H1 (cell line): ENCODE data around the gene LRP1. TPM values are rescaled to one million over a fixed set of nuclear protein-coding genes. Genes with fewer than 3 reads are reported as not detected.
A peak's percentile ranks its signal among the peaks of the same experiment; 100 is the strongest.

Experiments
- CTCF ChIA-PET: fragments of 300-600 bp; sonication (Branson Sonifier 250); formaldehyde crosslinking; loops from one replicate; lab custom pipeline; 2021; ENCODE audit not compliant: partially characterized antibody; lab: Charles Lee
- POLR2A ChIA-PET: fragments of 300-600 bp; sonication (Branson Sonifier 250); formaldehyde crosslinking; loops from one replicate; lab custom pipeline; 2021; ENCODE audit warnings: inconsistent platforms; ENCODE audit not compliant: partially characterized antibody; lab: Charles Lee
- DNase-seq, 2 experiments: peaks; one replicate each; pipeline versions ENCODE4 v3.0.0 to v3.0.0-alpha.2; 2010 to 2022; ENCODE audit warnings: low spot score in 2 of 2, low read depth in 1 of 2, mixed read lengths in 1 of 2
- FAIRE-seq: peaks from 2 replicates; lab custom pipeline; 2011; peaks lifted over from hg19 to GRCh38; lab: Jason Lieb, UNC
- H2AFZ ChIP-seq: 2 replicates; pipeline ENCODE4 v1.8.1; 2012; ENCODE audit warnings: low read length, inconsistent platforms
- H2AK5ac ChIP-seq: 2 replicates; pipeline ENCODE4 v1.6.1; 2013; ENCODE audit warnings: low read depth, low read length
- H2BK120ac ChIP-seq: replicated peaks from 2 replicates; pipeline ENCODE3; 2013; ENCODE audit warnings: low read depth, low read length, inconsistent platforms
- H2BK12ac ChIP-seq: 2 replicates; pipeline ENCODE4 v1.6.1; 2013; ENCODE audit warnings: low read depth, low read length
- H2BK15ac ChIP-seq: 2 replicates; pipeline ENCODE4 v1.6.1; 2013; ENCODE audit warnings: low read length
- H2BK20ac ChIP-seq: 2 replicates; pipeline ENCODE4 v1.6.1; 2013; ENCODE audit warnings: low read length
- H2BK5ac ChIP-seq: 2 replicates; pipeline ENCODE4 v1.6.1; 2013; ENCODE audit warnings: low read depth, low read length
- H3K14ac ChIP-seq: 2 replicates; pipeline ENCODE4 v1.6.1; 2013; ENCODE audit warnings: inconsistent platforms; ENCODE audit not compliant: insufficient read length
- H3K18ac ChIP-seq: 2 replicates; pipeline ENCODE4 v1.6.1; 2013; ENCODE audit warnings: low read length; ENCODE audit errors: extremely low read depth
- H3K23ac ChIP-seq: 2 replicates; pipeline ENCODE4 v1.6.1; 2013; ENCODE audit warnings: inconsistent platforms; ENCODE audit not compliant: insufficient read length
- H3K23me2 ChIP-seq: 2 replicates; pipeline ENCODE4 v1.6.1; 2013; ENCODE audit warnings: low read depth, low read length
- H3K27ac ChIP-seq: 2 replicates; pipeline ENCODE4 v1.6.1; 2011; ENCODE audit warnings: low read depth, low read length, inconsistent platforms
- H3K27me3 ChIP-seq, 4 experiments: replicated peaks in 1 of 4; 1 replicate in 1 of 4; 2 replicates in 3 of 4; pipeline versions ENCODE4 v1.6.1 to v1.8.1; 2011 to 2013; ENCODE audit warnings: low read length in 3 of 4, mild to moderate bottlenecking in 3 of 4, inconsistent platforms in 2 of 4, mixed read lengths in 2 of 4, moderate library complexity in 1 of 4; ENCODE audit not compliant: control insufficient read depth in 3 of 4, insufficient read depth in 3 of 4; ENCODE audit errors: extremely low read depth in 1 of 4
- H3K36me3 ChIP-seq, 4 experiments: 2 replicates each; pipeline versions ENCODE4 v1.6.1 to v1.8.1; 2011 to 2013; ENCODE audit warnings: mild to moderate bottlenecking in 4 of 4, low read length in 3 of 4, moderate library complexity in 2 of 4, control low read depth in 1 of 4, inconsistent platforms in 1 of 4; ENCODE audit not compliant: insufficient read depth in 4 of 4, control insufficient read depth in 2 of 4
- H3K4ac ChIP-seq: replicated peaks from 2 replicates; pipeline ENCODE3; 2013; ENCODE audit warnings: low read length, low read depth, mixed read lengths, inconsistent platforms; ENCODE audit not compliant: insufficient read length
- H3K4me1 ChIP-seq, 4 experiments: replicated peaks in 1 of 4; 1 replicate in 1 of 4; 2 replicates in 3 of 4; pipeline versions ENCODE4 v1.6.1 to v1.8.1; 2011 to 2013; ENCODE audit warnings: low read length in 3 of 4, inconsistent platforms in 2 of 4, mixed read lengths in 1 of 4; ENCODE audit not compliant: insufficient read depth in 4 of 4, control insufficient read depth in 3 of 4
- H3K4me2 ChIP-seq, 2 experiments: 2 replicates each; pipeline versions ENCODE4 v1.6.1 to v1.8.1; 2011 to 2013; ENCODE audit warnings: low read depth in 2 of 2, low read length in 2 of 2, control low read depth in 1 of 2, inconsistent platforms in 1 of 2, mild to moderate bottlenecking in 1 of 2; ENCODE audit not compliant: insufficient read depth in 1 of 2
- H3K4me3 ChIP-seq, 4 experiments: fragments of 200-600, 300-600 bp in 1 of 4; sonication (generic), shearing (Covaris generic), sonication (Bioruptor Twin) in 1 of 4; 2 replicates each; pipeline versions ENCODE4 v1.5.1 to v1.8.1; 2011 to 2016; ENCODE audit warnings: low read length in 4 of 4, low read depth in 3 of 4, control low read depth in 2 of 4, inconsistent platforms in 2 of 4, mild to moderate bottlenecking in 2 of 4, mixed read lengths in 1 of 4, moderate library complexity in 1 of 4; ENCODE audit not compliant: insufficient read depth in 2 of 4; ENCODE audit errors: extremely low read depth in 1 of 4
- H3K56ac ChIP-seq: replicated peaks from 2 replicates; pipeline ENCODE3; 2013; ENCODE audit warnings: low read depth, mild to moderate bottlenecking, mixed read lengths, low read length, inconsistent platforms; ENCODE audit not compliant: insufficient read length
- H3K79me1 ChIP-seq: 2 replicates; pipeline ENCODE4 v1.6.1; 2013; ENCODE audit warnings: low read depth, low read length, control low read depth
- H3K79me2 ChIP-seq, 2 experiments: 2 replicates each; pipeline versions ENCODE4 v1.6.1 to v1.8.1; 2012 to 2013; ENCODE audit warnings: low read length in 2 of 2, mild to moderate bottlenecking in 2 of 2, inconsistent platforms in 1 of 2; ENCODE audit not compliant: insufficient read depth in 2 of 2, control insufficient read depth in 1 of 2
- H3K9ac ChIP-seq, 4 experiments: replicated peaks in 1 of 4; 1 replicate in 1 of 4; 2 replicates in 3 of 4; pipeline versions ENCODE4 v1.6.1 to v1.8.1; 2011 to 2013; ENCODE audit warnings: low read depth in 3 of 4, low read length in 3 of 4, control low read depth in 2 of 4, mild to moderate bottlenecking in 2 of 4, moderate library complexity in 2 of 4, inconsistent platforms in 1 of 4; ENCODE audit errors: extremely low read depth in 1 of 4
- H3K9me3 ChIP-seq, 2 experiments: 2 replicates each; pipeline versions ENCODE4 v1.6.1 to v1.8.1; 2012 to 2013; ENCODE audit warnings: mild to moderate bottlenecking in 2 of 2, moderate library complexity in 2 of 2, control low read depth in 1 of 2, inconsistent platforms in 1 of 2, low read depth in 1 of 2, low read length in 1 of 2, mixed read lengths in 1 of 2; ENCODE audit not compliant: insufficient read depth in 2 of 2
- H4K20me1 ChIP-seq, 2 experiments: replicated peaks in 1 of 2; 2 replicates each; pipeline versions ENCODE3 to v1.8.1; 2011 to 2013; ENCODE audit warnings: inconsistent platforms in 2 of 2, low read length in 2 of 2, mild to moderate bottlenecking in 1 of 2; ENCODE audit not compliant: insufficient read depth in 2 of 2, control insufficient read depth in 1 of 2
- H4K5ac ChIP-seq: 2 replicates; pipeline ENCODE4 v1.6.1; 2013; ENCODE audit warnings: low read length, low read depth, mixed read lengths, inconsistent platforms; ENCODE audit not compliant: insufficient read length
- H4K8ac ChIP-seq: 2 replicates; pipeline ENCODE4 v1.8.0; 2013; ENCODE audit warnings: mild to moderate bottlenecking, moderate library complexity, low read length, inconsistent platforms; ENCODE audit not compliant: insufficient read depth; ENCODE audit errors: extremely low read depth
- H4K91ac ChIP-seq: replicated peaks from 2 replicates; pipeline ENCODE3; 2013; ENCODE audit warnings: low read length, mixed read lengths, inconsistent platforms; ENCODE audit not compliant: insufficient read length
- CTBP2 ChIP-seq: IDR thresholded peaks from 2 replicates; pipeline ENCODE4 v1.7.0; 2011; ENCODE audit warnings: borderline replicate concordance, mild to moderate bottlenecking, moderate library complexity, mixed read lengths, low read length; ENCODE audit not compliant: insufficient read depth, insufficient read length
- NANOG ChIP-seq: IDR thresholded peaks from 2 replicates; pipeline ENCODE4 v1.6.1; 2011; ENCODE audit warnings: low read length, low read depth, mild to moderate bottlenecking, inconsistent platforms; ENCODE audit not compliant: insufficient read depth, poor library complexity, severe bottlenecking
- RAD21 ChIP-seq, 2 experiments: IDR thresholded peaks in 1 of 2; conservative IDR thresholded peaks in 1 of 2; 2 replicates each; pipeline ENCODE4 v1.6.1; 2011; ENCODE audit warnings: low read depth in 2 of 2, low read length in 2 of 2, improper control_type of control experiment in 1 of 2, inconsistent platforms in 1 of 2, mild to moderate bottlenecking in 1 of 2, moderate library complexity in 1 of 2
- RNF2 ChIP-seq: fragments of 200-900, 300-1000 bp; sonication (generic); IDR thresholded peaks from 2 replicates; pipeline ENCODE4 v1.7.1; 2016; ENCODE audit warnings: borderline replicate concordance, low read depth, mild to moderate bottlenecking, antibody characterized with exemption, low read length; ENCODE audit not compliant: poor library complexity, severe bottlenecking; ENCODE audit errors: missing control alignments
- SAP30 ChIP-seq: fragments of 300-600 bp; sonication (generic); IDR thresholded peaks from 2 replicates; pipeline ENCODE4 v1.7.1; 2012; ENCODE audit warnings: low read length, moderate library complexity, mild to moderate bottlenecking, inconsistent platforms; ENCODE audit not compliant: insufficient read depth, insufficient replicate concordance
- SUZ12 ChIP-seq: fragments of 200-600 bp; sonication (generic); IDR thresholded peaks from 2 replicates; pipeline ENCODE4 v1.6.1; 2012; ENCODE audit warnings: mild to moderate bottlenecking, inconsistent platforms, low read length, moderate library complexity, mixed read lengths
- WGBS, 2 experiments: shearing (Covaris generic) in 1 of 2; methylation state at CpG; one replicate each; pipeline versions ENCODE4 v1.1.6 to v1.1.7; 2013 to 2015; ENCODE audit warnings: low lambda C conversion rate in 2 of 2, mixed read lengths in 2 of 2, inconsistent platforms in 1 of 2, low coverage in 1 of 2, missing lambda C conversion rate in 1 of 2; ENCODE audit not compliant: insufficient replicate concordance in 2 of 2, insufficient coverage in 1 of 2, insufficient read length in 1 of 2; ENCODE audit errors: extremely low coverage in 1 of 2, missing lambda C conversion rate in 1 of 2; 5-methylcytosine and 5-hydroxymethylcytosine counted together
- polyA plus RNA-seq, 7 experiments: library from polyadenylated mRNA; depleted of rRNA in 3 of 7; stranded (reverse) in 5 of 7; unstranded in 2 of 7; fragments of >200 nt in 5 of 7; fragments of 200-250 nt in 2 of 7; gene quantifications; 1 replicate in 5 of 7; 2 replicates in 1 of 7; 4 replicates in 1 of 7; pipeline versions ENCODE4 v1.2.1 to v1.2.3, GENCODE V29; 2011 to 2013; ENCODE audit warnings: missing spikeins in 2 of 7, mixed read lengths in 2 of 7
- total RNA-seq: library from RNA; stranded (reverse); fragmentation: NEBNext Ultra II Directional; extraction: Animal tissue kit (Norgen Biotek cat#: 25700); gene quantifications from 2 replicates; pipeline ENCODE4 v1.2.1, GENCODE V29; 2021
- TF ChIP-seq, protein P1 (sequence below): IDR thresholded peaks from 2 replicates; pipeline ENCODE4 v1.6.1; 2011; ENCODE audit warnings: low read length, improper control_type of control experiment

The LRP1 gene
- total and polyA plus RNA-seq, 2 of the 8 experiments (the other 6 are each of a cell fraction or from before 2014, with no cell fraction given) = 35.3 to 92.5 TPM

DNA sequence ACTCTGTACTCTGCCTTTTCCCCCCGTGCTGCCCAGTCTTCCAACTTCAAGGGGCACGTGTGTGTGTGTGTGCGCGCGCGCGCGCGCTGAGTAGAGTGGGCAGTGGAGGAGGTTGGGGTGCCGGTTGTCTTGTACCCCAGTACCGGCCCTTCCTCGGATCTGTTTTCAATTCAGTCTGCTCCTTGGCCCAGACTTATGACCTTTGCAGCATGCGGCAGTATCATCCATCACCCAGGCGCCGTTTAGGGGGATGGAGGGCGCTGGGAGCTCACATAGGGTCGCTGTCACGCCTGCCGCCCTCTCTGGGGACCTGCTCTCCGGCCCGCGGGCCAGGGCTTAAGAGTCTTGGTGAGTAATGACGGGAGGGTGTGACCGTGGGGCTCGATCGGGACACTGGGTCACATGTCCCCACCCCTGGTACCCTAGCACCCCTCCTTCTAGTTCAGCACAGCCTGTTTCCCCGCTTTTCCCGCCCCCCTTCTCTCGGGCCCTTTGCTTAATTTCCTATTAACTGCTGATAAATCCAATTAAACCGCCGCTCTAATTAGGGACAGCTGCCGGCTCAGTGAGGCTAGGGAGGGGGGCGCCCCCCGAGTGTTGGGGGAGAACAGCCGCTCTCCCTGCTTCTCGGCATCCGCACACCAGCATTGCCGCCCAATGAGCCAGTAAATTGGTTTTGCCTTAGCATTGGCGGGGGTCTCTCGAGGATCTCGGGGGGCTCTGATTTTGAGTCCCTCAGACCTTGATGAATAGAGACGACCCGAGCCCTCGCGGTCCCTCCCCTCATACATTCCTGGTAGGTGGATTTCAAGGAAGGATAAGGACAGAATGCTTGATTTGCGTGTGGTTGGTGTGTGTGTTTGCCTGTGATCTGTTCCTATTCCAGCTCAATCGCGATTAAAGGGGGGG, 113.4 kb downstream of the LRP1 start:
- no peak overlapping the region for H2BK120ac ChIP-seq
- peak overlapping the region in 2 of 4 experiments; percentile 1 to 67; a peak in 2 of 8 replicates for H3K4me3 ChIP-seq
- H3K9ac ChIP-seq = no peak overlapping the region
- H2BK12ac ChIP-seq = 0 out of 2 replicates have a peak overlapping the region, but pooled peaks have one; percentile 39
- POLR2A ChIA-PET = interaction anchor here (0.6 to 23.7 kb wide), 17 partner anchors 8 to 278 kb away, joined by 3 to 852 read pairs (median 4); partner anchors contain the start of genes INHBE, LRP1, NXPH4 and SHMT2
- no peaks in the 10 kb centered on the region for H3K79me1 ChIP-seq
- no peak overlapping the region for H2AFZ ChIP-seq
- no peak overlapping the region for H3K4ac ChIP-seq
- no peaks in the 10 kb centered on the region for H3K9me3 ChIP-seq
- no peak overlapping the region for H4K91ac ChIP-seq
- no peak overlapping the region for H2BK5ac ChIP-seq
- no peak overlapping the region for H3K14ac ChIP-seq
- no peak overlapping the region for H4K5ac ChIP-seq
- CTCF ChIA-PET = interaction anchor here (0.9 to 27.9 kb wide), 13 partner anchors 9 to 239 kb away, joined by 3 to 726 read pairs (median 9); partner anchors contain the start of genes GLI1, INHBE, NXPH4 and SHMT2
- peaks cover 9 to 11% of the 10 kb centered on the region in 2 experiments for H4K20me1 ChIP-seq
- DNase-seq = no peak
- H3K36me3 ChIP-seq = no peaks in the 10 kb centered on the region
- WGBS, 2 experiments = 10% methylated on average over 44 of the region's 48 CpGs; no CpG with 5 or more reads in 1 of the 2 experiments
- no peak overlapping the region for H3K18ac ChIP-seq
- no peak overlapping the region for H3K56ac ChIP-seq
- H2BK20ac ChIP-seq = no peak overlapping the region
- no peak overlapping the region for H3K23ac ChIP-seq
- H3K27me3 ChIP-seq = peaks cover 52 to 71% (median 66%) of the 10 kb centered on the region in 4 experiments
- peaks cover 26% of the 10 kb centered on the region for H3K23me2 ChIP-seq
- H3K79me2 ChIP-seq = no peaks in the 10 kb centered on the region
- no peak overlapping the region for H3K27ac ChIP-seq
- peak overlapping the region; percentile 16; the same call in 1 of the 2 replicates for H2BK15ac ChIP-seq
- no peak for FAIRE-seq
- H3K4me1 ChIP-seq = peaks cover 8 to 54% (median 32%) of the 10 kb centered on the region in 4 experiments
- H3K4me2 ChIP-seq = peak overlapping the region; percentile 89 to 91
- no peak overlapping the region; the same call in 1 of the 2 replicates for H2AK5ac ChIP-seq
- H4K8ac ChIP-seq = no peak overlapping the region
- TF ChIP-seq, protein P1, sequence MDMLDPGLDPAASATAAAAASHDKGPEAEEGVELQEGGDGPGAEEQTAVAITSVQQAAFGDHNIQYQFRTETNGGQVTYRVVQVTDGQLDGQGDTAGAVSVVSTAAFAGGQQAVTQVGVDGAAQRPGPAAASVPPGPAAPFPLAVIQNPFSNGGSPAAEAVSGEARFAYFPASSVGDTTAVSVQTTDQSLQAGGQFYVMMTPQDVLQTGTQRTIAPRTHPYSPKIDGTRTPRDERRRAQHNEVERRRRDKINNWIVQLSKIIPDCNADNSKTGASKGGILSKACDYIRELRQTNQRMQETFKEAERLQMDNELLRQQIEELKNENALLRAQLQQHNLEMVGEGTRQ = no peak
- TF ChIP-seq NANOG = no peak
- peak; percentile 88 for TF ChIP-seq RNF2
- TF ChIP-seq RAD21 (IDR thresholded peaks at IDR 0.05 in 1 of 2, conservative IDR thresholded peaks at IDR 0.05 in 1 of 2; ENCODE audit: low read depth in 2 of 2, low read length in 2 of 2) = no peak
- no peak for TF ChIP-seq SAP30
- peak; percentile 46 for TF ChIP-seq CTBP2
- TF ChIP-seq SUZ12 = peak; percentile 78
